Measurements from ENCODE around the gene TMEM52.

Gene TMEM52

GRCh38 chr1:1940123-1940425 lies 21.0 kb upstream of the TMEM52 start:
- H2AK5ac ChIP-seq (ENCODE audit: low read length), result no peak overlapping the region
- no CpG with 5 or more reads among the region's 12 CpGs for WGBS (ENCODE audit: extremely low coverage, insufficient coverage, low lambda C conversion rate)

GRCh38 chr1:1939296-1940122 lies 20.4 kb upstream of the TMEM52 start:
- Histone ChIP-seq H3K79me2 (ENCODE audit: control insufficient read depth, insufficient read depth, low read length) (no peaks in the 10 kb centered on the region), H2AK5ac (ENCODE audit: low read length) (no peak overlapping the region), H3K23ac (ENCODE audit: low read length) (no peak overlapping the region), H2BK15ac (replicated peaks; ENCODE audit: low read depth) (no peak overlapping the region), H4K8ac (ENCODE audit: low read depth, low read length) (no peak overlapping the region), H3K4ac (ENCODE audit: low read depth, low read length) (no peak overlapping the region), H4K5ac (ENCODE audit: low read length) (no peak overlapping the region), H3K27ac (ENCODE audit: low read depth, low read length) (no peak overlapping the region), H3K4me2 (ENCODE audit: low read length) (no peak overlapping the region), H3K9ac (ENCODE audit: low read length) (no peak overlapping the region), H3K18ac (ENCODE audit: low read length) (no peak overlapping the region), H2BK120ac (ENCODE audit: low read depth, low read length) (no peak overlapping the region), H3K79me1 (ENCODE audit: low read length) (no peaks in the 10 kb centered on the region), H2BK5ac (ENCODE audit: low read length) (no peak overlapping the region), H3K4me1 (ENCODE audit: control insufficient read depth, low read depth, low read length) (no peaks in the 10 kb centered on the region), H3K4me3 (ENCODE audit: low read length) (no peak overlapping the region), H3K36me3 (ENCODE audit: control insufficient read depth, insufficient read depth, low read length) (no peaks in the 10 kb centered on the region), H3K56ac (ENCODE audit: low read length) (no peak overlapping the region), H3K27me3 (ENCODE audit: insufficient read depth, low read length, poor library complexity) (no peaks in the 10 kb centered on the region)
- WGBS (ENCODE audit: extremely low coverage, insufficient coverage, low lambda C conversion rate), result no CpG with 5 or more reads among the region's 28 CpGs
- DNase-seq, result no peak

More at GRCh38 chr1:1940123-1940425, 21.0 kb upstream of the TMEM52 start:
- H3K27ac ChIP-seq (ENCODE audit: low read depth, low read length), result no peak overlapping the region
- H3K4me3 ChIP-seq (ENCODE audit: low read length), result no peak overlapping the region
- H3K18ac ChIP-seq (ENCODE audit: low read length), result no peak overlapping the region
- H3K36me3 ChIP-seq (ENCODE audit: control insufficient read depth, insufficient read depth, low read length), result no peaks in the 10 kb centered on the region
- H3K4me2 ChIP-seq (ENCODE audit: low read length), result no peak overlapping the region
- H3K79me1 ChIP-seq (ENCODE audit: low read length), result no peaks in the 10 kb centered on the region
- no peaks in the 10 kb centered on the region for H3K79me2 ChIP-seq (ENCODE audit: control insufficient read depth, insufficient read depth, low read length)
- H2BK120ac ChIP-seq (ENCODE audit: low read depth, low read length), result no peak overlapping the region
- H3K56ac ChIP-seq (ENCODE audit: low read length), result no peak overlapping the region
- no peak overlapping the region for H3K23ac ChIP-seq (ENCODE audit: low read length)
- H4K8ac ChIP-seq (ENCODE audit: low read depth, low read length), result no peak overlapping the region
- DNase-seq, result no peak
- no peak overlapping the region for H4K5ac ChIP-seq (ENCODE audit: low read length)
- H3K9ac ChIP-seq (ENCODE audit: low read length), result no peak overlapping the region
- H3K4me1 ChIP-seq (ENCODE audit: control insufficient read depth, low read depth, low read length), result no peaks in the 10 kb centered on the region
- no peak overlapping the region for H2BK5ac ChIP-seq (ENCODE audit: low read length)
- no peak overlapping the region for H2BK15ac ChIP-seq (replicated peaks; ENCODE audit: low read depth)
- no peaks in the 10 kb centered on the region for H3K27me3 ChIP-seq (ENCODE audit: insufficient read depth, low read length, poor library complexity)
- H3K4ac ChIP-seq (ENCODE audit: low read depth, low read length), result no peak overlapping the region

- Histone ChIP-seq H3K56ac (ENCODE audit: low read length) (peak overlapping the region; percentile 7), H3K4me3 (ENCODE audit: low read length) (no peak overlapping the region), H3K27ac (ENCODE audit: low read depth, low read length) (no peak overlapping the region), H2BK5ac (ENCODE audit: low read length) (no peak overlapping the region), H3K79me1 (ENCODE audit: low read length) (no peaks in the 10 kb centered on the region), H2BK15ac (replicated peaks; ENCODE audit: low read depth) (no peak overlapping the region), H4K5ac (ENCODE audit: low read length) (no peak overlapping the region), H2AK5ac (ENCODE audit: low read length) (no peak overlapping the region), H4K8ac (ENCODE audit: low read depth, low read length) (no peak overlapping the region), H3K79me2 (ENCODE audit: control insufficient read depth, insufficient read depth, low read length) (no peaks in the 10 kb centered on the region), H3K18ac (ENCODE audit: low read length) (no peak overlapping the region), H3K27me3 (ENCODE audit: insufficient read depth, low read length, poor library complexity) (no peaks in the 10 kb centered on the region), H2BK120ac (ENCODE audit: low read depth, low read length) (no peak overlapping the region), H3K4me1 (ENCODE audit: control insufficient read depth, low read depth, low read length) (no peaks in the 10 kb centered on the region), H3K4me2 (ENCODE audit: low read length) (no peak overlapping the region), H3K4ac (ENCODE audit: low read depth, low read length) (no peak overlapping the region), H3K23ac (ENCODE audit: low read length) (no peak overlapping the region), H3K9ac (ENCODE audit: low read length) (no peak overlapping the region), H3K36me3 (ENCODE audit: control insufficient read depth, insufficient read depth, low read length) (no peaks in the 10 kb centered on the region)
- no peak for DNase-seq
- no CpG with 5 or more reads among the region's 24 CpGs for WGBS (ENCODE audit: extremely low coverage, insufficient coverage, low lambda C conversion rate)
Measured at GRCh38 chr1:1938613-1939295, 19.7 kb upstream of the TMEM52 start.

GRCh38 chr1:1938276-1938573 lies 19.1 kb upstream of the TMEM52 start:
- DNase-seq, result no peak
- Histone ChIP-seq H3K4me2 (ENCODE audit: low read length) (no peak overlapping the region), H3K79me1 (ENCODE audit: low read length) (no peaks in the 10 kb centered on the region), H3K18ac (ENCODE audit: low read length) (no peak overlapping the region), H4K8ac (ENCODE audit: low read depth, low read length) (no peak overlapping the region), H3K23ac (ENCODE audit: low read length) (no peak overlapping the region), H3K27ac (ENCODE audit: low read depth, low read length) (no peak overlapping the region), H2BK15ac (replicated peaks; ENCODE audit: low read depth) (no peak overlapping the region), H2AK5ac (ENCODE audit: low read length) (no peak overlapping the region), H3K79me2 (ENCODE audit: control insufficient read depth, insufficient read depth, low read length) (no peaks in the 10 kb centered on the region), H3K56ac (ENCODE audit: low read length) (no peak overlapping the region), H3K4me1 (ENCODE audit: control insufficient read depth, low read depth, low read length) (no peaks in the 10 kb centered on the region), H3K4me3 (ENCODE audit: low read length) (no peak overlapping the region), H3K36me3 (ENCODE audit: control insufficient read depth, insufficient read depth, low read length) (no peaks in the 10 kb centered on the region), H4K5ac (ENCODE audit: low read length) (no peak overlapping the region), H3K27me3 (ENCODE audit: insufficient read depth, low read length, poor library complexity) (no peaks in the 10 kb centered on the region), H2BK120ac (ENCODE audit: low read depth, low read length) (no peak overlapping the region), H2BK5ac (ENCODE audit: low read length) (no peak overlapping the region), H3K9ac (ENCODE audit: low read length) (no peak overlapping the region), H3K4ac (ENCODE audit: low read depth, low read length) (no peak overlapping the region)
- WGBS (ENCODE audit: extremely low coverage, insufficient coverage, low lambda C conversion rate), result no CpG with 5 or more reads among the region's 6 CpGs

DNA sequence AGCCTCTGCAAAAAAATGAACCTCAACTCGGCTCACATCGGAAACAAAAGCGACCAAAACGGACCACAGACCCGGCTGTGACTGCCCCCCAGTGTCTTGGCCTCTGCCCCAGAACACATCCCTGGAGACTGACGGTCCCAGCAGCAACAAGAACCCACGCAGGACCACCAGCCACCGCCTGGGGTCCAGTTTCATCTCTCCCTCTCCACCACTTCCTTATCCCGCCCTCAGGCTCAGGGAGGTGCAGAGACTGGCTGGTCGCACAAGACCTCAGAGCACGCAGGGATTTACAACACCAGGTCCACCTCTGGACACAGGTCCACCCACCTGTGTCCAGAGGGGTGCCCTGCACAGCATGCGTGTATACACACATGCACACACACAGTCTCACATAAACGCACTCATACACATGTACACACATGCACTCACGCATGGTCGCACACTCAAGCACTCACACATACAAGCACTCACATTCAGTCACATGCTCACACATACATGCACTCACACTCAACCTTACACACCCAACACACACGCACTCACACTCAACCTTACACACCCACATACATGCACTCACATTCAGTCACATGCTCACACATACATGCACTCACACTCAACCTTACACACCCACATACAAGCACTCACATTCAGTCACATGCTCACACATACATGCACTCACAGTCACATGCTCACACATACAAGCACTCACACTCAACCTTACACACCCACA lies 18.6 kb upstream of the TMEM52 start:
- H3K36me3 ChIP-seq (ENCODE audit: control insufficient read depth, insufficient read depth, low read length), result no peaks in the 10 kb centered on the region
- no peak overlapping the region for H2BK120ac ChIP-seq (ENCODE audit: low read depth, low read length)
- no peak overlapping the region for H3K9ac ChIP-seq (ENCODE audit: low read length)
- no peak overlapping the region for H2BK5ac ChIP-seq (ENCODE audit: low read length)
- no peak overlapping the region for H2AK5ac ChIP-seq (ENCODE audit: low read length)
- no peak overlapping the region for H3K4ac ChIP-seq (ENCODE audit: low read depth, low read length)
- no peak overlapping the region for H3K4me3 ChIP-seq (ENCODE audit: low read length)
- no peak overlapping the region for H3K18ac ChIP-seq (ENCODE audit: low read length)
- no peak overlapping the region for H3K23ac ChIP-seq (ENCODE audit: low read length)
- no peak for DNase-seq
- no peaks in the 10 kb centered on the region for H3K4me1 ChIP-seq (ENCODE audit: control insufficient read depth, low read depth, low read length)
- H3K4me2 ChIP-seq (ENCODE audit: low read length), result no peak overlapping the region
- no peak overlapping the region for H2BK15ac ChIP-seq (replicated peaks; ENCODE audit: low read depth)
- no peak overlapping the region for H3K56ac ChIP-seq (ENCODE audit: low read length)
- no peak overlapping the region for H4K5ac ChIP-seq (ENCODE audit: low read length)
- no peaks in the 10 kb centered on the region for H3K79me1 ChIP-seq (ENCODE audit: low read length)
- H3K27ac ChIP-seq (ENCODE audit: low read depth, low read length), result no peak overlapping the region
- H3K27me3 ChIP-seq (ENCODE audit: insufficient read depth, low read length, poor library complexity), result no peaks in the 10 kb centered on the region
- no peak overlapping the region for H4K8ac ChIP-seq (ENCODE audit: low read depth, low read length)
- no peaks in the 10 kb centered on the region for H3K79me2 ChIP-seq (ENCODE audit: control insufficient read depth, insufficient read depth, low read length)
- WGBS (ENCODE audit: extremely low coverage, insufficient coverage, low lambda C conversion rate), result 100% methylated on average over 1 of the region's 16 CpGs
